Stimulated activated CD4-positive, alpha-beta T cell treated with anti-CD3 and anti-CD28 coated beads, Interleukin-15, amount 100 ng/mL, for 24 hours (primary cell): ENCODE data around the gene STX8.

Experiments used
- DNase-seq: peaks from one replicate; pipeline ENCODE4 v3.0.0-alpha.2; 2020

Gene STX8

GRCh38 chr17:9435165-9435564, 140.5 kb downstream of the STX8 start:
- DNase-seq, result no peak

GRCh38 chr17:9434642-9435057, 141.0 kb downstream of the STX8 start:
- DNase-seq, result no peak

GRCh38 chr17:9432934-9433421, 142.6 kb downstream of the STX8 start:
- peak; percentile 15 for DNase-seq

DNA sequence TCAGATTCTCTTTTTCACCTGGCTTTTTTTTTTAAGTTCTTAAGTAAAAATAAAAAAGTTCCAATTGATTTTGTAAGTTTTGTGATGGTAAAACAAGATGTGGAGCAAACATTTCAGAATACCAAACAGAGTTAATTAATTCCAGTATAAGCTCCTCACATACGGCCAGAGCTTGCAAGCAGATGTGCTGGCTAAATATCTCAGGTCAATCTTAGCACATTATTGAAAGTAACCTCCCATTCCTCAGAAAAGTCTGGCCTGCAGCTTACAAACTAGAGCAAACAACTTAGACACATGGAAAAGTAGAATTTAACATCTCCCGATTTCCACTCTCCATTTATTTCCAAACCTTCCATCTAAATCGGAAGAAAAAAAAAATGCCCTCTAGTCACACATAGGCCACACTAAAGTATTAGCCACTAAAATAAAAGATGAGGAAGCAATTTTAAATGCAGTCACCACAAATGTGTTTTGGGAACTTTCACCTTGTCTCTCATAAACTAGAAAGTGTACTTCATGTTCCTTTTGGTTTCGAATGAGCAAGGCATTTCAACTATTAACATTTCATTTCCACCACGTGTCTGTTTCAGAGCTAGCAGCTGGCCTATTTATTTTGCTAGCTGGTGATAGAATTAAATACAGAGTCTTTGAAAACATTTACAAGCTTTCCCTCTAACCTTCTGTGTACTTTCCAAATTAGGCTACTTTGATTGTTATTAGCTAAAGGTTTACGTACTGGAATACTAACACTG, 143.3 kb downstream of the STX8 start:
- no peak for DNase-seq

GRCh38 chr17:9431620-9432019, 144.0 kb downstream of the STX8 start:
- no peak for DNase-seq

DNA sequence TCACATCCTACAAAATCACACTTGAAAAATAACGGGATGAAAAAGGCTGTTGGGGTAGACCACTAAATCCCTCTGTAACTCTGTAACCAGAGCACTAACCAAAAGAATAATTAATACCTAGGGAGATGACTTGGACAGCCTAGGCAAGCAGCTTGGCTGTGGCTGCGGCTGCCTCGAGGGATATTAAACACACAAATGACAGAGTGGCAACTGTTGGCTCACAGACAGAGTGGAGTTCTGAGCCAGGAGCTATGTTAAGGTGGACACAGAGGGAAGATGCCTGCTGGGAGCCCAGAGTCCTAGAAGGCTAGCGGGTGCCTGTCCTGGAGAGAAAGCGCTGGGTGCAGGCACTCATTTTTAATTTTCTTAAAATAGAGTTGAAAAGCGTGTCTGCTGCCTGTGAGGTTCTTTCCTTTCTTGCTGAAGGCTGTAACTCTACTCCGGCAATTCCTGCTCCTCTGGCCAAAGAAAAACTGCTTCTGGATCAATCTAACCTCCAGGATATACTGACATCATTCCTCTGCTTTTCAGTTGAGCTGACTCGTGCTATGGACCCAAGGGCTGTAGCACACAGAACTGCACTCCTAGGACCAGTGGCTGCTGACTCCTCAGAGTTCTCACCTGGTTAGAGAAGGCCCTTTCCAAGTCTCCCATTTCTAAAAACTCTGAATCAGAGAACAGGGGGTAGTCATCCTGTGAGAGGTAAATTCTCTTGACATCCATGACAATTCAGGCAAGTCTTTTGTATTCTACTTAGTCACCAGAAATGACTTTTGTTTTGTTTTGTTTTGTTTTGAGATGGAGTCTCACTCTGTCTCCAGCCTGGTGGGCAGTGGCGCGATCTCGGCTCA, 147.9 kb downstream of the STX8 start:
- DNase-seq, result no peak

GRCh38 chr17:9424071-9424640, 151.5 kb downstream of the STX8 start:
- DNase-seq, result no peak

DNA sequence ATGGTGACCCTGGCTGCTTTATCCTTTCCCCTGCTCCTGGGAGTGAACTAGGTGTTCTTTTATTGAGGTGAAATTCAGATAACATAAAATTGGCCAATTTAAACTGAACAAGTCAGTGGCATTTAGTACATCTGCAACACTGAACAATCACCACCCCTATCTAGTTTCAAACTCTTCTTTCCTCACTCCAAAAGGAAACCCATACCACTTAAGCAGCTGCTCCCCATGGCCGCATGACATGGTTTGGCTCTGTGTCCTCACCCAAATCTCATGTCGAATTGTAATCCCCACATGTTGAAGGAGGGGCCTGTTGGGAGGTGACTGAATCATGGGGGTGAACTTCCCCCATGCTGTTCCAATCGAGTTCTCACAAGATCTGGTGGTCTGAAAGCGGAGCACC, 154.1 kb downstream of the STX8 start:
- no peak for DNase-seq

GRCh38 chr17:9419932-9420453, 155.6 kb downstream of the STX8 start:
- DNase-seq, result no peak

- no peak for DNase-seq
These were observed 161.1 kb downstream of the STX8 start for GRCh38 chr17:9414471-9414870.

GRCh38 chr17:9410737-9411136, 164.9 kb downstream of the STX8 start:
- DNase-seq, result no peak

DNA sequence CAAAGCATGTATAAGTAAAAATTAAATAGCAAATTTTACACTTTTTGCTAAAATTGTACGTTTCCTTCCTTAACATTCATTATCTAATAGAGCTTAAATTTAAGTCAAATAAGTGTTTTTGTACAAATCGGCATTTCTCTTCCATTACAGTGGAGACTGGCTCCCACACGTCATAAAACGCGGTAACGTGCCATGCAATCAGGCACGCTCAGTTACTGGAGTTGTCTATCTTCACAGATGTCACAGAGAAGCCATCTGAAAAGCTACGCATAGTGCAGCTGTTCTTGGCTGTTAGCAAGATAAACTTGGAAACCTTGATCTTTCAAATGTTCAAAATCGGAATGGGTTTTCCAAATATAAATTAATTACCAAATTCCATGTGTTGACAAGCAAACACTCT, 165.3 kb downstream of the STX8 start:
- DNase-seq, result no peak

- no peak for DNase-seq
These were observed 165.7 kb downstream of the STX8 start for GRCh38 chr17:9409878-9410277.

GRCh38 chr17:9408868-9409829, 166.5 kb downstream of the STX8 start:
- DNase-seq, result no peak

DNA sequence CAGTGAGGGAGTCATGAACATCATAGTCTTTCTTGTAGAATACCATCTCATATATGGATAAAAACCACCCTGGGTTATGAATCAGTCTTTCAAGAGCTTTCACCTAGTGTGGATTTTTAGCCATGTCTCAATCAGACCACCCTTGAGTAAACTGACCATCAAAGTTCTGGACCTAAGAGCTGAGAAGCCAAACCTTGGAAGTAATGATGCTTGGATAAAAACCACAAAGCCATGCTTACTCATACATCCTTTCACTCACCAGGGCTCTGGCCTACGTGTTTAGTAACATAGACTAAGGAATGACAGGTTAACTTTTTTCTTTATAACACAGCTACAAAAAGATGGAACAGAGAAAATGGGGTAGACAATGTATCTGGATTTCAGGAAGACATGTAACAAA, 167.2 kb downstream of the STX8 start:
- DNase-seq, result no peak

- DNase-seq, result no peak
These were observed 169.5 kb downstream of the STX8 start for GRCh38 chr17:9406046-9406606.

GRCh38 chr17:9403257-9403656, 172.4 kb downstream of the STX8 start:
- DNase-seq, result no peak

- peak; percentile 48 for DNase-seq
These were observed 172.9 kb downstream of the STX8 start for GRCh38 chr17:9402590-9403199.

DNA sequence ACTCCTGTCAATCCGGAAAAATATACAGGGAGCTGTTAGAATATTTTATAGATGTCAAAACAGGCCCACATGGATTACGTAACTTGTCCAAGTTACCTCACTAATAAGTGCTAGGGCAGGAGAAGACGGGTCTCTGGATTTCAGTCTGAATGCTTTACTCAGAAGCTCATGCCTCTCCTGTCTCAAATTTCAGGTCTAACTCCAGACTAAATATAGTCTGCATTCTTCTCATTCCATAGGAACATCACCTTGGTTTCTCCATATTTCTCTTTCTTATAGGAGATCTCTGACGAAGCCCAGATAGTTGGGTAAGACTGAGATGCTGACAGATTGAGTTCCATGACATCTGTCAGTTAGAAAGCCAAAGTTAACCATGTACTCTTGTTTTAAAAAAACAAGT, 174.2 kb downstream of the STX8 start:
- no peak for DNase-seq

GRCh38 chr17:9389111-9389527, 186.5 kb downstream of the STX8 start:
- peak; percentile 15 for DNase-seq

- DNase-seq, result no peak
These were observed 189.2 kb downstream of the STX8 start for GRCh38 chr17:9386401-9386800.
